Testis (tissue), 3 donors: ENCODE measurements around the gene EPHA5. TPM values are rescaled to one million over a fixed set of nuclear protein-coding genes. Genes with fewer than 3 reads are reported as not detected.

ENCODE experiments used
- DNase-seq: peaks from one replicate; pipeline ENCODE4 v3.0.0-alpha.2; 2019
- H3K27ac ChIP-seq, 2 donors: fragments of 200-600 bp; sonication (generic); one replicate each; pipeline ENCODE4 v1.5.1; 2019
- H3K27me3 ChIP-seq: fragments of 200-600 bp; sonication (generic); one replicate; pipeline ENCODE4 v1.5.1; 2019
- H3K36me3 ChIP-seq: fragments of 200-600 bp; sonication (generic); one replicate; pipeline ENCODE4 v1.5.1; 2017; ENCODE audit warnings: low read depth; ENCODE audit errors: missing control alignments
- H3K4me1 ChIP-seq: fragments of 200-600 bp; sonication (generic); one replicate; pipeline ENCODE4 v1.5.1; 2019
- H3K4me3 ChIP-seq, 2 donors: fragments of 200-600 bp; sonication (generic); one replicate each; pipeline ENCODE4 v1.5.1; 2017 to 2019
- H3K9me3 ChIP-seq: fragments of 200-600 bp; sonication (generic); one replicate; pipeline ENCODE4 v1.5.1; 2017
- CTCF ChIP-seq, 3 experiments: fragments of 450-650 bp in 2 of 3; fragments of 200-600 bp in 1 of 3; sonication (generic) in 1 of 3; IDR thresholded peaks; one replicate each; pipeline ENCODE4 v1.5.1; 2016 to 2019; ENCODE audit warnings: antibody characterized with exemption in 3 of 3, mild to moderate bottlenecking in 2 of 3, moderate library complexity in 1 of 3
- POLR2A ChIP-seq: fragments of 450-650 bp; IDR thresholded peaks from one replicate; pipeline ENCODE4 v1.6.1; 2017; ENCODE audit warnings: antibody characterized with exemption, mild to moderate bottlenecking, moderate library complexity
- WGBS, 2 donors: methylation state at CpG; one replicate each; pipeline ENCODE4 v1.1.5; 2018; 5-methylcytosine and 5-hydroxymethylcytosine counted together
- intact Hi-C: fragments of 100-400 bp; cut with DNase I; formaldehyde crosslinking; loops from one replicate; pipeline ENCODE4 v1.15.1; 2023; ENCODE audit warnings: low total_unique reads
- polyA plus RNA-seq: library from polyadenylated mRNA; stranded (reverse); fragments of 350-450 nt; fragmentation: Illumina TruSeq; extraction: RNeasy Lipid Tissue Mini Kit (QIAGEN cat#74804); gene quantifications from one replicate; pipeline ENCODE4 v1.2.3, GENCODE V29; 2014; ENCODE audit warnings: low read depth, low replicate concordance; ENCODE audit not compliant: insufficient read depth
- total RNA-seq, 2 donors: library from RNA; depleted of rRNA; stranded (reverse); fragments of >200 nt; gene quantifications; one replicate each; pipeline ENCODE4 v1.2.3, GENCODE V29; 2016

Gene EPHA5
- total and polyA plus RNA-seq, 3 donors from 2014 or later: 1.0 to 3.1 (median 1.4) TPM

DNA sequence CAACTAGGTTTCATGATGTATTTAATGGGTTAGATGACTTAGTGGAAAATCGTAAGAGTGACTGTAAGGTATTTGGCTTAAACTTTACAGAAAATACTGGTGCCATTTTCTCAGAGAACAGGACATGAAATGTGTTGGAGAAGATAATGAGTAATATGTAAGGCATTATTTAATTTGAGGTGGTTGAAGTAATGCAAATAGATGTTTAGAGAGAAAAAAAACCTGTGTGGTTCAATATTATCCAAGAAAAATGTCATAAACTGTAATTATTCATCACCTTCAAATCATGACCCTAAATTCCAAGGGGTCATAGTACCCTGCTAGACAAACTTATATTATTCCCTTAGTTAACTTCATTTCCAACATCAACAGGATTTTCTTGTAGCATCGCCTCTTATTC lies 171.7 kb downstream of the EPHA5 start:
- H3K4me3 ChIP-seq: no peak overlapping the region
- 63 to 89% methylated on average over 2 of the region's 2 CpGs for WGBS, 2 donors
- no peak overlapping the region for H3K27ac ChIP-seq
- H3K27me3 ChIP-seq: no peaks in the 10 kb centered on the region
- no peaks in the 10 kb centered on the region for H3K36me3 ChIP-seq
- no peaks in the 10 kb centered on the region for H3K9me3 ChIP-seq
- DNase-seq: no peak
- TF ChIP-seq CTCF (IDR thresholded peaks at IDR 0.05) (no peak), POLR2A (no peak)
- H3K4me1 ChIP-seq: no peaks in the 10 kb centered on the region
- intact Hi-C loops: no loop called here

GRCh38 chr4:65495439-65495838 lies 174.8 kb downstream of the EPHA5 start:
- no peaks in the 10 kb centered on the region for H3K36me3 ChIP-seq
- TF ChIP-seq POLR2A: no peak
- TF ChIP-seq CTCF (IDR thresholded peaks at IDR 0.05): no peak
- no peaks in the 10 kb centered on the region for H3K27me3 ChIP-seq
- intact Hi-C loops: no loop called here
- H3K4me1 ChIP-seq: no peaks in the 10 kb centered on the region
- 86 to 100% methylated on average over 1 of the region's 1 CpG for WGBS, 2 donors
- H3K4me3 ChIP-seq: no peak overlapping the region
- no peaks in the 10 kb centered on the region for H3K9me3 ChIP-seq
- no peak overlapping the region for H3K27ac ChIP-seq
- no peak for DNase-seq

GRCh38 chr4:65482410-65482809 lies 187.9 kb downstream of the EPHA5 start:
- WGBS, 2 donors: 84% methylated on average over 1 of the region's 1 CpG
- Histone ChIP-seq H3K27me3 (no peaks in the 10 kb centered on the region), H3K4me1 (no peaks in the 10 kb centered on the region), H3K9me3 (no peaks in the 10 kb centered on the region), H3K4me3 (no peak overlapping the region), H3K27ac (no peak overlapping the region), H3K36me3 (no peaks in the 10 kb centered on the region)
- DNase-seq: no peak
- intact Hi-C loops: no loop called here
- no peak for TF ChIP-seq POLR2A
- no peak for TF ChIP-seq CTCF (IDR thresholded peaks at IDR 0.05)

- intact Hi-C loops: no loop called here
- no peak overlapping the region for H3K4me3 ChIP-seq
- H3K4me1 ChIP-seq: no peaks in the 10 kb centered on the region
- no peak for TF ChIP-seq CTCF (IDR thresholded peaks at IDR 0.05)
- TF ChIP-seq POLR2A: no peak
- H3K36me3 ChIP-seq: no peaks in the 10 kb centered on the region
- WGBS, 2 donors: 87 to 91% methylated on average over 5 of the region's 5 CpGs
- no peak for DNase-seq
- no peaks in the 10 kb centered on the region for H3K27me3 ChIP-seq
- H3K9me3 ChIP-seq: no peaks in the 10 kb centered on the region
- no peak overlapping the region for H3K27ac ChIP-seq
Measured at GRCh38 chr4:65472531-65472930, 197.8 kb downstream of the EPHA5 start.

DNA sequence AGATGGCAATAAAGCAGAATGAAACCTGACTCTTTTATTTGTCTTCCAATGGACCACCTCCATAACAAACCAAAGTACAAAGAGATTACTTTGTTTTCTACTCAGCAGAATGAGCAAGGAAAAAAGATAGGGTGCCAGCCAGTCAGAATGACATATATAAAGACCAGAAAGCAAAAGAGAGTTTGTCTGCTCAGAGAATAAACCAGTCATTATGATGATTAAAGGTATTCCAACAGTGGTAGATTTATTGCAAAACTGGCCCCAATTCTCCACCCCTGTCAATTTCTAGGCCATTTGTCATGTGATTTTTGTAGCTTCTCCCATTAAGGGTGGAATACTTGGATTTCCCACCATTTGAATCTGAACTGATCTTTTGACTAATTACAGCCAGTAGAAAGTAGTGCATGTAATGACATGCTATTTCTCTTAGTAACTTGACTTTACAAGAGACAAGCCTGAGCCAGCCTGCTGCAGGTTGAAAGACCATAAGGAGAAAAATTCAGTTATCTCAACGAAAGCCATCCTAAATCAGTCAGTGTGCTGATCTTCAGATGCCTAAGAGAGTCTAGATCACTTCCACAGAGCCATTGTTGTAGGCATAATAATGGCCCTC lies 203.1 kb downstream of the EPHA5 start:
- Histone ChIP-seq H3K36me3 (no peaks in the 10 kb centered on the region), H3K9me3 (no peaks in the 10 kb centered on the region), H3K4me1 (no peaks in the 10 kb centered on the region), H3K27ac (no peak overlapping the region), H3K4me3 (no peak overlapping the region), H3K27me3 (no peaks in the 10 kb centered on the region)
- TF ChIP-seq CTCF (IDR thresholded peaks at IDR 0.05) (no peak), POLR2A (no peak)
- intact Hi-C loops: no loop called here
- 33 to 51% methylated on average over 1 of the region's 1 CpG for WGBS, 2 donors
- no peak for DNase-seq
